ENCODE results near the gene NATD1. TPM values are rescaled to one million over a fixed set of nuclear protein-coding genes. Genes with fewer than 3 reads are reported as not detected.
A peak's percentile ranks its signal among the peaks of the same experiment; 100 is the strongest.

The NATD1 gene
- total and polyA plus RNA-seq, 2 of the 8 experiments (the other 6 are each of a cell fraction or from before 2014, with no cell fraction given): 5.4 to 8.4 TPM

- Histone ChIP-seq H2BK120ac (replicated peaks; ENCODE audit: low read depth, low read length) (no peak overlapping the region), H2BK5ac (ENCODE audit: low read depth, low read length) (no peak overlapping the region), H2AFZ (ENCODE audit: low read length) (no peak overlapping the region), H4K91ac (replicated peaks; ENCODE audit: insufficient read length, low read length) (no peak overlapping the region), H4K5ac (ENCODE audit: insufficient read length, low read depth, low read length) (no peak overlapping the region), H3K9me3 (ENCODE audit: insufficient read depth in 2 of 2, low read depth in 1 of 2, low read length in 1 of 2) (0 out of 4 replicates have a peak, but pooled peaks cover 0 to 2% of the 10 kb centered on the region in 2 experiments), H3K79me1 (ENCODE audit: low read depth, low read length) (no peaks in the 10 kb centered on the region), H3K36me3 (ENCODE audit: control insufficient read depth in 2 of 4, insufficient read depth in 4 of 4, low read length in 3 of 4) (no peaks in the 10 kb centered on the region), H3K9ac (replicated peaks in 1 of 4; ENCODE audit: extremely low read depth in 1 of 4, low read depth in 3 of 4, low read length in 3 of 4) (no peak overlapping the region), H2BK15ac (ENCODE audit: low read length) (no peak overlapping the region), H3K14ac (ENCODE audit: insufficient read length) (no peak overlapping the region), H3K23me2 (ENCODE audit: low read depth, low read length) (peaks cover 9% of the 10 kb centered on the region; the same call in 1 of the 2 replicates), H2BK12ac (ENCODE audit: low read depth, low read length) (no peak overlapping the region), H3K23ac (ENCODE audit: insufficient read length) (no peak overlapping the region), H2AK5ac (ENCODE audit: low read depth, low read length) (no peak overlapping the region), H3K56ac (replicated peaks; ENCODE audit: insufficient read length, low read depth, low read length) (no peak overlapping the region), H4K20me1 (replicated peaks in 1 of 2; ENCODE audit: control insufficient read depth in 1 of 2, insufficient read depth in 2 of 2, low read length in 2 of 2) (peaks cover 0 to 4% of the 10 kb centered on the region in 2 experiments), H3K27me3 (replicated peaks in 1 of 4; ENCODE audit: control insufficient read depth in 3 of 4, extremely low read depth in 1 of 4, insufficient read depth in 3 of 4, low read length in 3 of 4) (no peaks in the 10 kb centered on the region), H3K79me2 (ENCODE audit: control insufficient read depth in 1 of 2, insufficient read depth in 2 of 2, low read length in 2 of 2) (no peaks in the 10 kb centered on the region), H4K8ac (ENCODE audit: extremely low read depth, insufficient read depth, low read length) (peak overlapping the region; percentile 31; the same call in 1 of the 2 replicates), H3K4me3 (ENCODE audit: extremely low read depth in 1 of 4, insufficient read depth in 2 of 4, low read depth in 3 of 4, low read length in 4 of 4) (no peak overlapping the region), H3K18ac (ENCODE audit: extremely low read depth, low read length) (no peak overlapping the region), H3K4me2 (ENCODE audit: insufficient read depth in 1 of 2, low read depth in 2 of 2, low read length in 2 of 2) (no peak overlapping the region), H3K27ac (ENCODE audit: low read depth, low read length) (no peak overlapping the region), H3K4ac (replicated peaks; ENCODE audit: insufficient read length, low read depth, low read length) (no peak overlapping the region), H3K4me1 (replicated peaks in 1 of 4; ENCODE audit: control insufficient read depth in 3 of 4, insufficient read depth in 4 of 4, low read length in 3 of 4) (no peaks in the 10 kb centered on the region), H2BK20ac (ENCODE audit: low read length) (no peak overlapping the region)
- WGBS, 2 experiments (ENCODE audit: extremely low coverage in 1 of 2, insufficient coverage in 1 of 2, insufficient read length in 1 of 2, insufficient replicate concordance in 2 of 2, low coverage in 1 of 2, low lambda C conversion rate in 2 of 2, missing lambda C conversion rate in 1 of 2): 84% methylated on average over 7 of the region's 7 CpGs; no CpG with 5 or more reads in 1 of the 2 experiments
- no peak for TF ChIP-seq TCF12 (IDR thresholded peaks at IDR 0.05; ENCODE audit: low read depth, low read length)
- CTCF ChIA-PET (ENCODE audit: partially characterized antibody): interaction anchor here (0.6 to 1.1 kb wide), 4 partner anchors 15 to 117 kb away, joined by 3 to 4 read pairs (median 3); no protein-coding TSS in a partner anchor
- DNase-seq (ENCODE audit: low read depth in 1 of 2, low spot score in 2 of 2): no peak
- POLR2A ChIA-PET (ENCODE audit: partially characterized antibody): interaction anchor here (0.8 to 1.0 kb wide), 2 partner anchors 20 to 243 kb away, joined by 3 to 4 read pairs; partner anchors contain the start of gene TMEM11
- FAIRE-seq: no peak
These were observed 19.4 kb downstream of the NATD1 start for GRCh38 chr17:21233581-21234347.
